ENCODE measurements around the gene GINS3.

DNA sequence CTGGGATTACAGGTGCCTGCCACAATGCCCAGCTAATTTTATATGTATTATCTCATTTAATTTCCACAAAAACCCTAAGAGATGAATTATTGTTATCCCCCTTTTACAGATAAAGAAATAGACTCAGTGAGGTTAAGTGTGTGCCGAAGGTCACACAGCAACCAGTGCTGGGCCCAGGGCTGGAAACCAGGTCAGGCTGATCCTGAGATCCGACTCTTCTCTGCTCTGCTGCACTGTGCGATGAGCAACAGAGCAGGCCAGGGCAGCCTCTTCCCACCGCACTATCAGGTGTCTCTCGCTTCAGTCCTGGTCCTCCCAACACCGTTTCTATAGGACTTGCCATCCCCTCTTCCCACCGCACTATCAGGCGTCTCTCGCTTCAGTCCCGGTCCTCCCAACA is 24.8 kb downstream of the GINS3 start:
- TF ChIP-seq, protein P1, sequence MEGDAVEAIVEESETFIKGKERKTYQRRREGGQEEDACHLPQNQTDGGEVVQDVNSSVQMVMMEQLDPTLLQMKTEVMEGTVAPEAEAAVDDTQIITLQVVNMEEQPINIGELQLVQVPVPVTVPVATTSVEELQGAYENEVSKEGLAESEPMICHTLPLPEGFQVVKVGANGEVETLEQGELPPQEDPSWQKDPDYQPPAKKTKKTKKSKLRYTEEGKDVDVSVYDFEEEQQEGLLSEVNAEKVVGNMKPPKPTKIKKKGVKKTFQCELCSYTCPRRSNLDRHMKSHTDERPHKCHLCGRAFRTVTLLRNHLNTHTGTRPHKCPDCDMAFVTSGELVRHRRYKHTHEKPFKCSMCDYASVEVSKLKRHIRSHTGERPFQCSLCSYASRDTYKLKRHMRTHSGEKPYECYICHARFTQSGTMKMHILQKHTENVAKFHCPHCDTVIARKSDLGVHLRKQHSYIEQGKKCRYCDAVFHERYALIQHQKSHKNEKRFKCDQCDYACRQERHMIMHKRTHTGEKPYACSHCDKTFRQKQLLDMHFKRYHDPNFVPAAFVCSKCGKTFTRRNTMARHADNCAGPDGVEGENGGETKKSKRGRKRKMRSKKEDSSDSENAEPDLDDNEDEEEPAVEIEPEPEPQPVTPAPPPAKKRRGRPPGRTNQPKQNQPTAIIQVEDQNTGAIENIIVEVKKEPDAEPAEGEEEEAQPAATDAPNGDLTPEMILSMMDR (conservative IDR thresholded peaks at IDR 0.05; ENCODE audit: low read depth, low read length): no peak
- TF ChIP-seq EZH2 (IDR thresholded peaks at IDR 0.05; ENCODE audit: borderline replicate concordance, low read depth, low read length, poor library complexity, severe bottlenecking): no peak

Measured in A673 (cell line).